ENCODE data around the gene RASA4.
"Not testable (repeated sequence)": the region's sequence is repeated elsewhere in the genome, so short reads cannot be mapped to it uniquely, and the experiment has no call there.

GRCh38 chr7:102535062-102535615 lies 81.4 kb downstream of the RASA4 start:
- TF ChIP-seq POLR2AphosphoS5 (IDR thresholded peaks at IDR 0.05; ENCODE audit: low read depth, low read length): not testable (repeated sequence)
- TF ChIP-seq, protein P1, sequence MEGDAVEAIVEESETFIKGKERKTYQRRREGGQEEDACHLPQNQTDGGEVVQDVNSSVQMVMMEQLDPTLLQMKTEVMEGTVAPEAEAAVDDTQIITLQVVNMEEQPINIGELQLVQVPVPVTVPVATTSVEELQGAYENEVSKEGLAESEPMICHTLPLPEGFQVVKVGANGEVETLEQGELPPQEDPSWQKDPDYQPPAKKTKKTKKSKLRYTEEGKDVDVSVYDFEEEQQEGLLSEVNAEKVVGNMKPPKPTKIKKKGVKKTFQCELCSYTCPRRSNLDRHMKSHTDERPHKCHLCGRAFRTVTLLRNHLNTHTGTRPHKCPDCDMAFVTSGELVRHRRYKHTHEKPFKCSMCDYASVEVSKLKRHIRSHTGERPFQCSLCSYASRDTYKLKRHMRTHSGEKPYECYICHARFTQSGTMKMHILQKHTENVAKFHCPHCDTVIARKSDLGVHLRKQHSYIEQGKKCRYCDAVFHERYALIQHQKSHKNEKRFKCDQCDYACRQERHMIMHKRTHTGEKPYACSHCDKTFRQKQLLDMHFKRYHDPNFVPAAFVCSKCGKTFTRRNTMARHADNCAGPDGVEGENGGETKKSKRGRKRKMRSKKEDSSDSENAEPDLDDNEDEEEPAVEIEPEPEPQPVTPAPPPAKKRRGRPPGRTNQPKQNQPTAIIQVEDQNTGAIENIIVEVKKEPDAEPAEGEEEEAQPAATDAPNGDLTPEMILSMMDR (IDR thresholded peaks at IDR 0.05): not testable (repeated sequence)
- TF ChIP-seq, protein P2, sequence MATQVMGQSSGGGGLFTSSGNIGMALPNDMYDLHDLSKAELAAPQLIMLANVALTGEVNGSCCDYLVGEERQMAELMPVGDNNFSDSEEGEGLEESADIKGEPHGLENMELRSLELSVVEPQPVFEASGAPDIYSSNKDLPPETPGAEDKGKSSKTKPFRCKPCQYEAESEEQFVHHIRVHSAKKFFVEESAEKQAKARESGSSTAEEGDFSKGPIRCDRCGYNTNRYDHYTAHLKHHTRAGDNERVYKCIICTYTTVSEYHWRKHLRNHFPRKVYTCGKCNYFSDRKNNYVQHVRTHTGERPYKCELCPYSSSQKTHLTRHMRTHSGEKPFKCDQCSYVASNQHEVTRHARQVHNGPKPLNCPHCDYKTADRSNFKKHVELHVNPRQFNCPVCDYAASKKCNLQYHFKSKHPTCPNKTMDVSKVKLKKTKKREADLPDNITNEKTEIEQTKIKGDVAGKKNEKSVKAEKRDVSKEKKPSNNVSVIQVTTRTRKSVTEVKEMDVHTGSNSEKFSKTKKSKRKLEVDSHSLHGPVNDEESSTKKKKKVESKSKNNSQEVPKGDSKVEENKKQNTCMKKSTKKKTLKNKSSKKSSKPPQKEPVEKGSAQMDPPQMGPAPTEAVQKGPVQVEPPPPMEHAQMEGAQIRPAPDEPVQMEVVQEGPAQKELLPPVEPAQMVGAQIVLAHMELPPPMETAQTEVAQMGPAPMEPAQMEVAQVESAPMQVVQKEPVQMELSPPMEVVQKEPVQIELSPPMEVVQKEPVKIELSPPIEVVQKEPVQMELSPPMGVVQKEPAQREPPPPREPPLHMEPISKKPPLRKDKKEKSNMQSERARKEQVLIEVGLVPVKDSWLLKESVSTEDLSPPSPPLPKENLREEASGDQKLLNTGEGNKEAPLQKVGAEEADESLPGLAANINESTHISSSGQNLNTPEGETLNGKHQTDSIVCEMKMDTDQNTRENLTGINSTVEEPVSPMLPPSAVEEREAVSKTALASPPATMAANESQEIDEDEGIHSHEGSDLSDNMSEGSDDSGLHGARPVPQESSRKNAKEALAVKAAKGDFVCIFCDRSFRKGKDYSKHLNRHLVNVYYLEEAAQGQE (IDR thresholded peaks at IDR 0.05; ENCODE audit: insufficient read depth in 1 of 2, low read depth in 2 of 2, low read length in 1 of 2): not testable (repeated sequence)
